Spleen (tissue), 7 donors: ENCODE results near the gene LDB1.
A peak's percentile ranks its signal among the peaks of the same experiment; 100 is the strongest.

ENCODE experiments used
- POLR2A ChIP-seq, 3 donors: fragments of 450-650 bp; IDR thresholded peaks; one replicate each; pipeline ENCODE4 v1.5.1; 2017; ENCODE audit warnings: antibody characterized with exemption in 3 of 3, mild to moderate bottlenecking in 1 of 3
- POLR2AphosphoS5 ChIP-seq, 3 donors: sonication (generic); formaldehyde crosslinking; IDR thresholded peaks; one replicate each; pipeline ENCODE4 v1.5.1; 2017; ENCODE audit warnings: antibody characterized with exemption in 3 of 3
- TF ChIP-seq, protein P1 (sequence below), 11 experiments: fragments of 200-600 bp in 7 of 11; fragments of 450-650 bp in 4 of 11; sonication (generic) in 4 of 11; IDR thresholded peaks in 8 of 11; conservative IDR thresholded peaks in 3 of 11; 1 replicate in 7 of 11; 2 replicates in 4 of 11; pipeline versions ENCODE4 v1.4.0 to v1.8.0; 2016 to 2021; ENCODE audit warnings: antibody characterized with exemption in 11 of 11, inconsistent platforms in 4 of 11, mild to moderate bottlenecking in 1 of 11
- donor health status: DM: no; HTN: no; CAD: no; lungs with moderate emphysema.
- donor health status: DM: no; HTN: no; CAD: no.
- donor health status: DM: no; HTN: no; CAD: no.

DNA sequence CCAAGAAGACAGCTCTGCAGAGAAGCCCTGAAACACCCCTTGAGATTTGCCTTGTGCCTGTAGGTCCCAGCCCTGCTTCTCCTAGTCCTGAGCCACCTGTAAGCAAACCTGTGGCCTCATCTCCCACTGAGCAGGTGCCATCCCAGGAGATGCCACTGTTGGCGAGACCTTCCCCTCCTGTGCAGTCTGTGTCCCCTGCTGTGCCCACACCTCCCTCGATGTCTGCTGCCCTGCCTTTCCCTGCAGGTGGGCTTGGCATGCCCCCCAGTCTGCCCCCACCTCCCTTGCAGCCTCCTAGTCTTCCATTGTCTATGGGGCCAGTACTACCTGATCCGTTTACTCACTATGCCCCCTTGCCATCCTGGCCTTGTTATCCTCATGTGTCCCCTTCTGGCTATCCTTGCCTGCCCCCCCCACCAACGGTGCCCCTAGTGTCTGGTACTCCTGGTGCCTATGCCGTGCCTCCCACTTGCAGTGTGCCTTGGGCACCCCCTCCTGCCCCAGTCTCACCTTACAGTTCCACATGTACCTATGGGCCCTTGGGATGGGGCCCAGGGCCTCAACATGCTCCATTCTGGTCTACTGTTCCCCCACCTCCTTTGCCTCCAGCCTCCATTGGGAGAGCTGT lies 20.9 kb upstream of the LDB1 start:
- no peak for TF ChIP-seq POLR2A (IDR thresholded peaks at IDR 0.05)
- TF ChIP-seq, protein P1, sequence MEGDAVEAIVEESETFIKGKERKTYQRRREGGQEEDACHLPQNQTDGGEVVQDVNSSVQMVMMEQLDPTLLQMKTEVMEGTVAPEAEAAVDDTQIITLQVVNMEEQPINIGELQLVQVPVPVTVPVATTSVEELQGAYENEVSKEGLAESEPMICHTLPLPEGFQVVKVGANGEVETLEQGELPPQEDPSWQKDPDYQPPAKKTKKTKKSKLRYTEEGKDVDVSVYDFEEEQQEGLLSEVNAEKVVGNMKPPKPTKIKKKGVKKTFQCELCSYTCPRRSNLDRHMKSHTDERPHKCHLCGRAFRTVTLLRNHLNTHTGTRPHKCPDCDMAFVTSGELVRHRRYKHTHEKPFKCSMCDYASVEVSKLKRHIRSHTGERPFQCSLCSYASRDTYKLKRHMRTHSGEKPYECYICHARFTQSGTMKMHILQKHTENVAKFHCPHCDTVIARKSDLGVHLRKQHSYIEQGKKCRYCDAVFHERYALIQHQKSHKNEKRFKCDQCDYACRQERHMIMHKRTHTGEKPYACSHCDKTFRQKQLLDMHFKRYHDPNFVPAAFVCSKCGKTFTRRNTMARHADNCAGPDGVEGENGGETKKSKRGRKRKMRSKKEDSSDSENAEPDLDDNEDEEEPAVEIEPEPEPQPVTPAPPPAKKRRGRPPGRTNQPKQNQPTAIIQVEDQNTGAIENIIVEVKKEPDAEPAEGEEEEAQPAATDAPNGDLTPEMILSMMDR (IDR thresholded peaks at IDR 0.05 in 8 of 11, conservative IDR thresholded peaks at IDR 0.05 in 3 of 11) = no peak
- TF ChIP-seq POLR2AphosphoS5 (IDR thresholded peaks at IDR 0.05) = peak in 1 of 3 donors; percentile 18
